Peyer's patch (tissue), 4 donors: ENCODE results near the gene PDZD2.

Source experiments
- POLR2A ChIP-seq, 2 donors: fragments of 450-650 bp; IDR thresholded peaks; one replicate each; pipeline ENCODE4 v1.5.1; 2017; ENCODE audit warnings: antibody characterized with exemption in 2 of 2, mild to moderate bottlenecking in 2 of 2, moderate library complexity in 2 of 2
- TF ChIP-seq, protein P1 (sequence below), 6 experiments: fragments of 450-650 bp in 4 of 6; fragments of 200-600 bp in 2 of 6; sonication (generic) in 1 of 6; IDR thresholded peaks; one replicate each; pipeline ENCODE4 v1.5.1; 2017 to 2019; ENCODE audit warnings: antibody characterized with exemption in 6 of 6, mild to moderate bottlenecking in 3 of 6, moderate library complexity in 1 of 6

DNA sequence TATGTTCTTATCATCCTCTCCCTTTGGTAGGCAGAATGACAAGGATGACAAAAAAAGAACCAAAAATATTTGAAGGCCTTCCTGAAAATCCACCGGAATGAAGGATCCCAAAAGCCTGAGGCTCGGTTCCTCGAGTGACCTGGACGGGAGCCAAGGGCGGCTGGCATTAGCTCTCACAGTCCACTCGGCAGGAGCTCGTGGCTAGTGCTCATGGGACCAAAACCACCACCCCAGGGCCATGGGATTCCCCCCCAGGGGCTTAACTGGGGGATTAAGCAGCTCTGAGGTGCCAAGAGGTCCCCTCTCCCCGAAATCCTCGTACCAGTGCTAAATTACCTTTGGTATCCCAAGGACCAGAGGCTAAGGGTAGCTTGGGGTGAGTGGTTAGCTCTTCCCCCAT is 586 bp upstream of the PDZD2 start:
- no peak for TF ChIP-seq POLR2A (IDR thresholded peaks at IDR 0.05)
- TF ChIP-seq, protein P1, sequence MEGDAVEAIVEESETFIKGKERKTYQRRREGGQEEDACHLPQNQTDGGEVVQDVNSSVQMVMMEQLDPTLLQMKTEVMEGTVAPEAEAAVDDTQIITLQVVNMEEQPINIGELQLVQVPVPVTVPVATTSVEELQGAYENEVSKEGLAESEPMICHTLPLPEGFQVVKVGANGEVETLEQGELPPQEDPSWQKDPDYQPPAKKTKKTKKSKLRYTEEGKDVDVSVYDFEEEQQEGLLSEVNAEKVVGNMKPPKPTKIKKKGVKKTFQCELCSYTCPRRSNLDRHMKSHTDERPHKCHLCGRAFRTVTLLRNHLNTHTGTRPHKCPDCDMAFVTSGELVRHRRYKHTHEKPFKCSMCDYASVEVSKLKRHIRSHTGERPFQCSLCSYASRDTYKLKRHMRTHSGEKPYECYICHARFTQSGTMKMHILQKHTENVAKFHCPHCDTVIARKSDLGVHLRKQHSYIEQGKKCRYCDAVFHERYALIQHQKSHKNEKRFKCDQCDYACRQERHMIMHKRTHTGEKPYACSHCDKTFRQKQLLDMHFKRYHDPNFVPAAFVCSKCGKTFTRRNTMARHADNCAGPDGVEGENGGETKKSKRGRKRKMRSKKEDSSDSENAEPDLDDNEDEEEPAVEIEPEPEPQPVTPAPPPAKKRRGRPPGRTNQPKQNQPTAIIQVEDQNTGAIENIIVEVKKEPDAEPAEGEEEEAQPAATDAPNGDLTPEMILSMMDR (IDR thresholded peaks at IDR 0.05) = no peak
